ENCODE data around the gene RGS3.
A peak's percentile ranks its signal among the peaks of the same experiment; 100 is the strongest.

The RGS3 gene

GRCh38 chr9:113462781-113463286 is 693 bp upstream of the RGS3 start:
- Histone ChIP-seq H3K79me2 (ENCODE audit: low read length) (no peaks in the 10 kb centered on the region), H3K4me1 (ENCODE audit: low read length) (peaks cover 19% of the 10 kb centered on the region), H3K36me3 (replicated peaks; ENCODE audit: insufficient read depth, low read length) (no peaks in the 10 kb centered on the region), H3K4me3 (ENCODE audit: low read length) (peak overlapping the region; percentile 7; the same call in 1 of the 2 replicates), H4K20me1 (ENCODE audit: insufficient read depth, low read length) (no peaks in the 10 kb centered on the region), H3K9me3 (replicated peaks; ENCODE audit: insufficient read depth, low read length) (no peaks in the 10 kb centered on the region), H3K27me3 (replicated peaks; ENCODE audit: insufficient read depth, low read length) (no peaks in the 10 kb centered on the region), H3K27ac (ENCODE audit: low read length) (peak overlapping the region; percentile 55; the same call in 1 of the 2 replicates), H3F3A (ENCODE audit: insufficient read depth, low read length) (peaks cover 6% of the 10 kb centered on the region), H2AFZ (ENCODE audit: low read length) (peak overlapping the region; percentile 59), H3K9ac (ENCODE audit: low read length) (peak overlapping the region; percentile 12; the same call in 1 of the 2 replicates), H3K4me2 (ENCODE audit: low read depth, low read length) (peak overlapping the region; percentile 64), H3K9me2 (replicated peaks; ENCODE audit: insufficient read depth, low read length) (no peaks in the 10 kb centered on the region)
- peak; percentile 77 for DNase-seq
- no peak for TF ChIP-seq CTCF (IDR thresholded peaks at IDR 0.05; ENCODE audit: low read length)
- TF ChIP-seq EZH2phosphoT487 (IDR thresholded peaks at IDR 0.05; ENCODE audit: low read length), result no peak
- TF ChIP-seq EZH2 (optimal IDR thresholded peaks at IDR 0.05; ENCODE audit: low read depth, low read length), result no peak

GRCh38 chr9:113464286-113464660 is 746 bp downstream of the RGS3 start:
- no peak overlapping the region for H3K4me3 ChIP-seq (ENCODE audit: low read length)
- no peak overlapping the region for H3K4me2 ChIP-seq (ENCODE audit: low read depth, low read length)
- no peaks in the 10 kb centered on the region for H3K9me3 ChIP-seq (replicated peaks; ENCODE audit: insufficient read depth, low read length)
- no peaks in the 10 kb centered on the region for H3K36me3 ChIP-seq (replicated peaks; ENCODE audit: insufficient read depth, low read length)
- H4K20me1 ChIP-seq (ENCODE audit: insufficient read depth, low read length), result no peaks in the 10 kb centered on the region
- H3K9me2 ChIP-seq (replicated peaks; ENCODE audit: insufficient read depth, low read length), result no peaks in the 10 kb centered on the region
- no peak overlapping the region for H3K9ac ChIP-seq (ENCODE audit: low read length)
- no peak overlapping the region for H3K27ac ChIP-seq (ENCODE audit: low read length)
- TF ChIP-seq EZH2 (optimal IDR thresholded peaks at IDR 0.05; ENCODE audit: low read depth, low read length) (no peak), CTCF (IDR thresholded peaks at IDR 0.05; ENCODE audit: low read length) (no peak)
- H2AFZ ChIP-seq (ENCODE audit: low read length), result no peak overlapping the region
- no peak for DNase-seq
- no peaks in the 10 kb centered on the region for H3K79me2 ChIP-seq (ENCODE audit: low read length)
- H3K4me1 ChIP-seq (ENCODE audit: low read length), result peaks cover 22% of the 10 kb centered on the region
- no peaks in the 10 kb centered on the region for H3K27me3 ChIP-seq (replicated peaks; ENCODE audit: insufficient read depth, low read length)
- peaks cover 6% of the 10 kb centered on the region for H3F3A ChIP-seq (ENCODE audit: insufficient read depth, low read length)

- Histone ChIP-seq H3K4me2 (ENCODE audit: low read depth, low read length) (no peak overlapping the region), H3K9me2 (replicated peaks; ENCODE audit: insufficient read depth, low read length) (no peaks in the 10 kb centered on the region), H3K4me3 (ENCODE audit: low read length) (no peak overlapping the region), H3K9ac (ENCODE audit: low read length) (no peak overlapping the region), H3K9me3 (replicated peaks; ENCODE audit: insufficient read depth, low read length) (no peaks in the 10 kb centered on the region), H3K27ac (ENCODE audit: low read length) (no peak overlapping the region), H3K79me2 (ENCODE audit: low read length) (no peaks in the 10 kb centered on the region), H2AFZ (ENCODE audit: low read length) (no peak overlapping the region), H3K4me1 (ENCODE audit: low read length) (peaks cover 22% of the 10 kb centered on the region), H3K27me3 (replicated peaks; ENCODE audit: insufficient read depth, low read length) (no peaks in the 10 kb centered on the region), H4K20me1 (ENCODE audit: insufficient read depth, low read length) (no peaks in the 10 kb centered on the region), H3F3A (ENCODE audit: insufficient read depth, low read length) (peaks cover 6% of the 10 kb centered on the region), H3K36me3 (replicated peaks; ENCODE audit: insufficient read depth, low read length) (no peaks in the 10 kb centered on the region)
- no peak for DNase-seq
- TF ChIP-seq EZH2phosphoT487 (IDR thresholded peaks at IDR 0.05; ENCODE audit: low read length) (no peak), CTCF (IDR thresholded peaks at IDR 0.05; ENCODE audit: low read length) (no peak)
Measured at GRCh38 chr9:113465599-113466140, 2.1 kb downstream of the RGS3 start.

All from MM.1S (cell line).